GM15510 (cell line): ENCODE measurements around the gene GGCT.

Source experiments
- POLR2A ChIP-seq: IDR thresholded peaks from 3 replicates; pipeline ENCODE4 v1.6.1; 2011; ENCODE audit warnings: borderline replicate concordance; ENCODE audit not compliant: insufficient read length; ENCODE audit errors: extremely low read depth

The GGCT gene

DNA sequence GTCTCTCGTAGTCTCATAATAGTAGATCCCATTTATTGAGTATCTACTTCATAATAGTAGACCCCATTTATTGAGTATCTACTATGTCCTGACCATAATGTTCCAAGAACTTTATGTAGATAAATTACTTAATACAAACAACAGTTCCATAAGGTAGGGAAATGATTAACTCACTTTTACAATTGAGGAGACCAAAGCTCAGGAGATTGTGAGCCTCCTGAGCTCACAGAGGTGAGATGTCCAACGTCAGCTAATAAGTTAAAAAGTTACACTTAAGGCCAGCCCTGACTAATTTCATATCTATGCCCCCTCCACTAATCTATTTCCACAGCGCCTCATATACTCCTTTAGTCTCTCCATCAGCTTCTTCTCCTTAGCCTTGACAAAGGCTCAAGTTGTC is 17.5 kb upstream of the GGCT start:
- no peak for TF ChIP-seq POLR2A

GRCh38 chr7:30521532-30521931 is 16.9 kb upstream of the GGCT start:
- TF ChIP-seq POLR2A = no peak

GRCh38 chr7:30519122-30519521 is 14.5 kb upstream of the GGCT start:
- TF ChIP-seq POLR2A = no peak

GRCh38 chr7:30515761-30516160 is 11.1 kb upstream of the GGCT start:
- no peak for TF ChIP-seq POLR2A

DNA sequence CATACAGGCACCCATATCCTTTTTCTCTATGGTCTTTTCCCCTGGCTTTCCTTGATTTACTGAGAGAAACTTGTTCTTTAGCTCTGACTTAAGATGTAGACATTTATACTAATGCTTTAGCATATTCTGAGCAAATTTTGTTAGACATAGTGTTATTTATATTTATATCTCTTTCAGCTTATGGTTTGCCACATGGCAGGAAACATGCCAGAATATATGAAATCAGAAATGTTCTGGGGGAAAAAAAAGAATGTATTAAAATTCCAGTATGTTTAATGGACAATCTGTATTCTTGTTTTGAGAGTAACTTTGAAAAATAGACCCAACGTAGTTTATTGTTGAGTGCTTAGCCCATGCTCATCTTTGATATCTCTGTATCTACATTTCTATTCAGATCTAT is 10.1 kb upstream of the GGCT start:
- TF ChIP-seq POLR2A = no peak

DNA sequence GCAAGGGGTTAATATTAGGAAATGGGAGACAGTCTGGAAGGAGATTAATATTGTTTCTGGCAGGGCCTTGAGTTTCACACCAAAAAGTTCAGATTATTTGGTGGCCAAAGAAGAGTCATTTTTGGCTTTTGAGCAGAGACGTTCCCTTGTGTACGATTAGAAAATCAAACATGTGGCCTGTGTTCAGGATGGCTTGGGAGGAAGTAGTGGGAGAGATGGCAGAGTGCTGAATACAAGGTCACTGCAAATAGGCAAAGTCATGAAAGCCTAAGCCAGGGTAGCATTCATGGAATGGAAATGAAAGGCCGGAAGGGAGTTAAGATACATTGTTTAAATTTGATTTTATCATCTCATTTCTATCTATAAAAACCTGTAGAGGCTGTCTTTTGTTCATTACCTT is 9.5 kb upstream of the GGCT start:
- TF ChIP-seq POLR2A = no peak

GRCh38 chr7:30513762-30514161 is 9.1 kb upstream of the GGCT start:
- no peak for TF ChIP-seq POLR2A

DNA sequence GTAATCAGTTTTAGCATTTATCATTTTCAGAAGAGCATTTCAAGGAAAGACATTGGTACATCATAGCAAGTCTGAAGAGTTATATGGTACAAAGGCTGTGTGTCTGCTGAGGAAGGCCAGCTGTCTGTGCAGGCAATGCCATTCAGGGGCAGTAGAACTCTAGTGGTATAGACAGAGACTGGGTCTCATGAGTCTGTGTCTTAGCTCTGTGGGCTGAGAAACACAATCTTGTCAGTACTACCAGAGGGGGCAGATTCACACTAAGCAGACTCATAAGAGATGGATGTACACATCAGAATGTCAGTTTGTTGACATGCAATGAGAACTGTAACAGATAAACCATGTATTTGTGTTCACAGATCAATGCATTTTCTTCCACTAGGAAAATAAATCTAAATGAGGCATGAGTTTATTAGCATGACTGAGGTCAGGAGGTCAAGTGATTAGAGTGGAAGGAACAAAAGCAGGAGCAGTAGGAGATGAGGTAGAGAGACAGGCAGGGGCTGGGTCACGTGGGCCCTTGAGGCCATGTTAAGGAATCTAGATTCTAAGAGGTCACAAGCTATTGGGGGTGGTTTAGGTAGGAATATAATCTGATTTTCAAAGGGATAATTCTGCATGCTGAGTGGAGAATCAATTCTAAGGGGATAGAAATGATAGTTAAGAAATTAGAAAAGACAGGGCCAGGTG is 7.5 kb upstream of the GGCT start:
- no peak for TF ChIP-seq POLR2A

- TF ChIP-seq POLR2A = no peak
Measured at GRCh38 chr7:30511494-30511893, 6.9 kb upstream of the GGCT start.

DNA sequence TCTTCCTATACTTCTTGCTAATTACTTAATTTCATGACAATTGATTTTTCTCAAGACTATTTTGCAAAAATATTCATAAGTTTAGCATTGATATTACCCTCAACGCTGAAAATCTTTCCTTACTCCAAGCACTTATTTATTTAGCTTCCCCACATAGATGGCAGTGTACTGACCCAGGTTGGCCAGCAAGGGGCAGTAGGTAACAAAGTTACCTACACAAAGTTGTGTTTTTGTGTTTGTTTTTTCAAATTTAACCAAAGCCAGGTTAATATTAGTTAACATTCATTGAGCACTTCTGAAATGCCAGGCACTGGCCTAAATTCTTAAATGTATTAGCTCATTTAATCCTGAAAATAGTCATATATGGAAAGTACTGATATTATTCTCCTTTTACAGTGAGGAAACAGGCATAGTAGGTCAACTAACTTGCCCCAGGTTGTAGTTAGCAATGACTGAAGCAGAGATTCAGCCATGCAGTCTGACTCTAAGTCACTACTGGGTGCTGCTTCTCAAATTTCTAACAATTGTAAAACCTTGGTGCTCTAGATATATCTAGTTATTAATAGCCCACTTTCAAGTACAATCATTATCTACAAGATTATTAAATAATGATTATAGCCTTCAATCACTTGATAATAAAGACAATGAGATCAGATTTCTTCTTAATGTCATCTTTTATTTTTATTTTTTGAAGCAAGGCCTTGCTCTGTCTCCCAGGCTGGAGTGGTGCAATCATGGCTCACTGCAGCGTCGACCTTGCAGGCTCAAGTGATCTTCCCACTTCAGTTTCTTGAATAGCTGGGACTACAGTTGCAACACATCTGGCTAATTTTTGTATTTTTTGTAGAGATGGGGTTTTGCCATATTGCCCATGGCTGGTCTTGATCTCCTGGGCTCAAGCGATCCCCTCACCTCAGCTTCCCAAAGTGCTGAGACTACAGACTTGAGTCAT is 5.8 kb upstream of the GGCT start:
- TF ChIP-seq POLR2A = no peak

GRCh38 chr7:30505174-30505697 is 607 bp upstream of the GGCT start:
- no peak for TF ChIP-seq POLR2A

DNA sequence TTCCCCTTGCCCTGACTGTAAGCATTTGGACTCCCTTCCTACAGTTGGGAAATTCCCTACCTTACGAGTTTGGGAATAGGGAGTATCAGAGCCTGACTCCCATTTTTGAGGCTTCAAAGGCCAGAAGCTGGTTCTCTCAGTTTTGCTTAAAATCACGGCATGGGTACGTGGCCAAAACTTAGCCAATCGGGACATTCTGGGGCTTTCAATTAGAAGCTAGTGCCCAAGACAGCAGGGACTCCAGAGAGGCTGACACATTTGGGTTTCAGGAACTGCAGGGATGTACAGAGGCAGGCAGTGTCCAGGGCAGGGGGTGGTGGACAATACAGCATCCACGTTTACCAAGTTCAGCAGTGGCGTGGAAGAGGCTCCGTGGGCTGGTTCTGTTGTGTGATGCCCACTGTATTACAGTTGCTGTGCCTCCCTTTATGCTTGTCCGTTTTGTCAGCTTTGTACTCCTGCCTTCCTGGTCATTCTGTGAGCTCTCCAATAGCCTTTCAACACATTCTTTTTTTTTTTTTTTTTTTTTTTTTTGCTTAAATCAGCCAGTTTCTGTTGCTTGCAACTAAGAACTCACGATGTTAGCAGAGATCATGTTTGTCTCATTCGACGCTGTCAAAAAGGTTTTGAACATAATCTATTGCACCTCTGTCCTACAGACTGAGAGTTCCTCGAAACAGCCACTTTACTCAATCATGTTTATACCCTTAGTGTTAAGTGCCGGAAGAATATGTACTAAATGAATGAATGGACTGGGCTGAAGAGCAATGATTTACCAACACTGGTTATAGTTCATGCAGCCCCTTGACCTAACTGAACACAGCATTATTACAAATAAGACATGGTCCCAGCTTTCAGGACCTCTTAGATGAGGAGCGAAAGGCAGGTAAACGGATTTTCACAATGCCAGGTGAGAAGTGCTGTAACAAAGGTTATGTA is 1.1 kb downstream of the GGCT start:
- TF ChIP-seq POLR2A = no peak

DNA sequence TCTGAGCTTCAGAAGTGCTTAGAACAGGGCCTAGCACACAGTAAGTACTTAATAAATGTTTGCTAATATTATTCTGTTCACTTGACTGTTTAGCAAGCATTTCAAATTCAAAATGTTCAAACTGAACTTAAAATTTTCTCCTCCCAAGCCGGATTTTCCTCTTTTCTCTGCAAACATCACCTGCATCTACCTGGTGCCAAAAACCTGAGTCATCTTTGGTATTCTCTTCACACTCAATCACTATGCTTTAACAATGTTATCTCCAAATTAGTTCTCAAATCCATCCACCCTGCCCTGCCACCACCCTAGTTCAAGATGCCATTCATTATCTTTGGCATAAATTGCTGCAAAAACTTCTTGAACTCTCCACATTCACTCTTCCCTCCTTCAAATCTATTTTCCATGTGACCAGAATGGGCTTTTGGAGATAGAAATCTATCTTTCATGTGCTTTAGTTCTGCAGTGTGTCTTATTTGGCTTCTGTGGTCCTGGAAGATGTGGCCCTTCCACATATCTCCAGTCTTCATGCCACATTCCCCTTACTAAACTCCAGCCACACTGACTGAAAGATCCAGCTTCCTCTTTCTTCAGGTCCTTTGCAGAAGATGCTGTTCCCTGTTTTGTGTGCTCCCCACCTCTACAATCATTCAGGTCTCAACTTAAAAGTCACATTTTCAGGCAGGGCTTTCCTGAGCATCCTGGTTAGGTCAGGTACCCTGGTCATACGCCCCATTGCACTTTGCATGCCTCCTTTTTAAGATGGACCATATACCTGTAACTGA is 2.0 kb downstream of the GGCT start:
- TF ChIP-seq POLR2A = no peak

GRCh38 chr7:30501264-30501663 is 3.4 kb downstream of the GGCT start:
- TF ChIP-seq POLR2A = no peak
